Activated naive CD4-positive, alpha-beta T cell (primary cell): Measurements from ENCODE around the gene DCAF12L1.

Experiments
- DNase-seq, 4 experiments: peaks; one replicate each; lab custom pipeline; 2025; lab: John Stamatoyannopoulos, UW

Gene DCAF12L1

DNA sequence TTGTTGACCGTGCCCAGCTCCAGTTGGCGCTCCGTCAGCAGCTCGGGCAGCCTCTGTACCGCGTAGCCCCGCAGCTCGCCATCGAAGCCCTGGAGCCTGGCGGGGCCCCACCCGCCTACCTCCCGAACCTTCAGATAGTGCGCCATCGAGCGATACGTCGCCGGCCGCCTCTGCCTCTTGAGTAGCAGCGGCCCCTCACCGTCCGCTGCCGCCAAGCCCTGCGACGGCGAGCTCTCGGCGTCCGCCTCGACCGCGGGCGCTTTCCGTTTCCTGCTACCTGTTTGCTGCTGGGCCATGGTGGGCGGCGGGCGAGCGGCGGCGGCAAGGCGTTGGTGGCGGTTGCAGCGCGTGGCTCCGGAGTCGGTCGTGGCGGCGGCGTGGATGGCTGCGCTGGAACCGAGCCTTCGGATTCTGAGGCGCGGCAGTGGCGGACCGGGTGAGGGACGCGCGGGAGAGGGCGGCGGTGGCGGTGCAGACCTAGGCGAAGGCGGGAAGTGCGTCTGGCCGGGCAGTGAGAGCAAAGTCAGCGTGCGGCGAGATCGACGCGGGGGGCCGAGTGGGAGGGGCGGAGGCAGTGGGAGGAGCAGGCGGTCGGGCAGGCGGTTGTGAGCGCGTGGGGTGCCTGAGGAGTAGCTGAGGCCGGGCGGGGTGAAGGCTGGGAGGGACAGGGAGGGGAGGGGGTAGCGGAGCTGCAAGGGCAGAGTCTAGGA, at the start of gene DCAF12L1:
Gene DCAF12L1, minus strand, starts transcription at position 502 of the 710 bp plus-strand sequence. Its CDS starts 206 bp downstream, at position 296.
- no peak for DNase-seq

DNA sequence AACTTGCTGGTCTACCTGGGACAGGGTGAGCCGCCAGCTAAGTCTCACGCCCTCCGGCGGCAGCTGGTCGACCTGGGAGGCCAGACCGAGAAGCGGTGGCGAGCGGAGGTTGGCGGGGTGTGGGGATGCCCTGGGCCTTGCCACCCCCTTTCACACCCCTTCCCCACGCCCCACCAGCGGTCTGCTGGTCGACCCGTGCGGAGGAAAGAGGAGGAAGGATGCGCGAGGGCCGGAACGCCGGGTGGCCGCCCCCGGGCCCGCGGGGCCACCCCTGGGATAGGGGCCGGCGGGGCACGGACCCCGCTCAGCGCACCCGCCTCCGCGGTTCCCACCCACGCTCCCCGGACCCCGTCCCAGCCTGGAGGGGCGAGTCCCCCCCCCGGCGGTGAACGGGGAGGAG, 28.3 kb upstream of the DCAF12L1 start:
- no peak for DNase-seq

DNA sequence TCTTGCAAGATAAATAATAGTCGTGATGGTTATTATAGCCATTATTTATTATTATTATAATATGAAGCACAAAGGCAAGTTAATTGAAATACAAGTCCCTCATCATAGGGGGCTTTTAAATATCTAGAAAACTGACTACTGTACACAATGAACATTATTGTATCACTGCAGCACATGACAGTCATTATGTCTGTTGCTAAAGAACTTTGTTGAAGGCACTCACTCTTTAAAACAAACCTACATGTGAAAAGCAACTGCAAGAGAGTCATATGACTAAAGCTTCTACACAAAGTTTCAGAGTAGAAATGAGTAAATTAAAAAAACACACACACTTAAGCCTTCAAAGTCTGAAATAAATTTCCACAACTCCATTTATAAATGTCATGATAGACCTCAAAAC, 23.3 kb upstream of the DCAF12L1 start:
- no peak for DNase-seq

DNA sequence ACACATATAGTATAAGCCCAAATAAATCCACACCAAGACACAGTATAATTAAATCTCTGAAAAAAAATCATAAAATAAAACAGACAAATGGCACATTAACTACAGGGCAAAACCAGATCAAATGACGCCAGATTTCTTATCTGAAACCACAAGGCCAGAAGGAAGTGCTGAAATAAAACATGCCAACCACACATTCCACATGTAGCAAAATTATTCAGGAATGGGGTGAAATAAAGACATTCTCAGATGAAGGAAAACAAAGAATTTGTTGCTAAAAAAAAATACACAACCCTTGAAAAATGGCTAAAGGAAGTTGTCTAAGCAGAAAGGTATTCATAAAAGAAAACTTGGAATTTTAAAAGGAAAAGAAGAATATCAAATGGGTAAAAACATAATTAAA, 4.5 kb upstream of the DCAF12L1 start:
- DNase-seq: no peak

- no peak for DNase-seq
Observed at GRCh38 chrX:126551725-126552312, 795 bp downstream of the DCAF12L1 start.

DNA sequence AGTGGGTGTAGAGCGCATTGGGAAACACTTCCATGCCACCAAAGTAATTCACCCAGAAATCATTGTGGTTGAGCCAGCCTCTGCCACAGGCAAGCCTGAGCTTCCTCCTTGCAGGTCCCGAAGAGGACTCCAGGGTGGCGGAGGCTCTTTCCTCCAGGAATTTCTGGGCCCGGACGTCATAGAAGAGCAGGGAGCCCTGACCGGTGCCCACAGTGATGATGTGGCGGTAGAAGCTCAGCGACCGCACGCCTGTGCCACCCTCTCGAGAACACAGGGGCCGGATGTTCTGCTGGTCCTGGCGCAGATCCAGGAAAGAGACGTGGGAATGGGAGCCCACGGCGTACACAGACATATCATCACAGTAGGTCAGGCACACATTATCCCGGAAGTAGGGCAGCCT, 1.3 kb downstream of the DCAF12L1 start:
- no peak for DNase-seq

GRCh38 chrX:126550816-126551215, 1.8 kb downstream of the DCAF12L1 start:
- no peak for DNase-seq

- no peak for DNase-seq
Observed at GRCh38 chrX:126509923-126510322, 42.7 kb downstream of the DCAF12L1 start.
